ENCODE data around the gene TOB2.
A peak's percentile ranks its signal among the peaks of the same experiment; 100 is the strongest.

TOB2 gene

DNA sequence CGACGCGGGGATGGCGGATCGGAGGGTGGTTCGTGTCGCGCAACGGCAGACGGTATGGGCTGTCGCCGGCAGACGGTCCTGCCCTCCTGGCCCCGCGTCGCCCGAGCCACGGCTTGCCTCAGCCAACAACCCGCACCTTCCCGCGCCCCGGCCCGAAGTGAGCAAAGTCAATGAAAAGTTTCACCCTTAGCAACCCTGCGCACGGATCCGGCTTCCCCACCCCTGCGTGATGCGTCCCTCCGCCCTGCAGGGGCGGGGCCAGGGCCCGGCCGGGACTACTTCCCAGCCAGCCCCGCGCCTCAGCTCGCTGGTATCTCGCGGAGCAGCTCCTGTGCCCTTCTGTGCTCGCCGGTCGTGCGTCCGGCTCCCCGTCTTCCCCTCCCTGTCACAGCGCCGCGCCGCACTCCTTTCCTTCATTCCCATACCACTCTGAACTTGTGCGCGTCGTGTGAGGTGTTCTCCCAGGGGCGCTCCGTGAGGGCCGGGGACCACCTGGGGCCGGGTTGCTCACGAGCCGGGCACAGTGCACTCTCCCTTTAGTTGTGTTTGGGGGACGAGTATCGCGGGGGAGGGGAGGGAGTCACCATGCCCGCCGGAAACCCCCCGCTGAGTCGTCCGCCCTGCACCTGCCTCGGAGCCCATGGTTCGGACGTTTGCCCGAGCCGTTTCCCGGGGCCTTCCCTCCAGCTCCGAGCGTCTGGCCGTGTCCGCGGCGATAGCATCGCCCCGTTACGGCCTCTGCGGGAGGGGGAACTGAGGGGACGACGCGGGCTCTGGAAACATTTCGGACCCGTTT, at the start of gene TOB2 (continued):
- peak; percentile 36; the same call in 1 of the 2 replicates for TF ChIP-seq PRDM6 (tag by site-specific recombination; IDR thresholded peaks at IDR 0.05)
- TF ChIP-seq ZNF776 (tag by site-specific recombination; IDR thresholded peaks at IDR 0.05; ENCODE audit: borderline replicate concordance) = no peak
- peak; percentile 95 for TF ChIP-seq ZFP37 (tag by site-specific recombination; IDR thresholded peaks at IDR 0.05)
- TF ChIP-seq, protein P1, sequence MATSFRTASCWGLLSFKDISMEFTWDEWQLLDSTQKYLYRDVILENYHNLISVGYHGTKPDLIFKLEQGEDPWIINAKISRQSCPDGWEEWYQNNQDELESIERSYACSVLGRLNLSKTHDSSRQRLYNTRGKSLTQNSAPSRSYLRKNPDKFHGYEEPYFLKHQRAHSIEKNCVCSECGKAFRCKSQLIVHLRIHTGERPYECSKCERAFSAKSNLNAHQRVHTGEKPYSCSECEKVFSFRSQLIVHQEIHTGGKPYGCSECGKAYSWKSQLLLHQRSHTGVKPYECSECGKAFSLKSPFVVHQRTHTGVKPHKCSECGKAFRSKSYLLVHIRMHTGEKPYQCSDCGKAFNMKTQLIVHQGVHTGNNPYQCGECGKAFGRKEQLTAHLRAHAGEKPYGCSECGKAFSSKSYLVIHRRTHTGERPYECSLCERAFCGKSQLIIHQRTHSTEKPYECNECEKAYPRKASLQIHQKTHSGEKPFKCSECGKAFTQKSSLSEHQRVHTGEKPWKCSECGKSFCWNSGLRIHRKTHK (tag by site-specific recombination; IDR thresholded peaks at IDR 0.05) = no peak
- peak; percentile 53; the same call in 1 of the 2 replicates for TF ChIP-seq GLI2 (tag by site-specific recombination; IDR thresholded peaks at IDR 0.05; ENCODE audit: borderline replicate concordance, low read depth)
- TF ChIP-seq ZNF138 (tag by site-specific recombination; IDR thresholded peaks at IDR 0.05; ENCODE audit: borderline replicate concordance) = no peak
- TF ChIP-seq GLI4 (tag by site-specific recombination; IDR thresholded peaks at IDR 0.05) = peak; percentile 70; the same call in 1 of the 2 replicates
- TF ChIP-seq HOXC10 (CRISPR knock-in tag; IDR thresholded peaks at IDR 0.05) = no peak
- peak; percentile 74 for TF ChIP-seq ZNF596 (tag by site-specific recombination; IDR thresholded peaks at IDR 0.05)
- TF ChIP-seq KLF16 (tag by site-specific recombination; IDR thresholded peaks at IDR 0.05) = peak; percentile 100
- TF ChIP-seq ZEB2 (tag by site-specific recombination; IDR thresholded peaks at IDR 0.05) = peak; percentile 98
- TF ChIP-seq ZNF112 (tag by site-specific recombination; IDR thresholded peaks at IDR 0.05) = no peak
- peak; percentile 99 for TF ChIP-seq ZXDB (tag by site-specific recombination; IDR thresholded peaks at IDR 0.05)
- no peak for TF ChIP-seq ZNF701 (tag by site-specific recombination; IDR thresholded peaks at IDR 0.05)
- TF ChIP-seq SALL2 (tag by site-specific recombination; IDR thresholded peaks at IDR 0.05; ENCODE audit: borderline replicate concordance) = peak; percentile 91; the same call in 1 of the 2 replicates
- peak; percentile 93 for TF ChIP-seq PRDM10 (tag by site-specific recombination; IDR thresholded peaks at IDR 0.05)
- peak; percentile 67 for TF ChIP-seq ZNF223 (tag by site-specific recombination; IDR thresholded peaks at IDR 0.05)
- TF ChIP-seq, protein P2, sequence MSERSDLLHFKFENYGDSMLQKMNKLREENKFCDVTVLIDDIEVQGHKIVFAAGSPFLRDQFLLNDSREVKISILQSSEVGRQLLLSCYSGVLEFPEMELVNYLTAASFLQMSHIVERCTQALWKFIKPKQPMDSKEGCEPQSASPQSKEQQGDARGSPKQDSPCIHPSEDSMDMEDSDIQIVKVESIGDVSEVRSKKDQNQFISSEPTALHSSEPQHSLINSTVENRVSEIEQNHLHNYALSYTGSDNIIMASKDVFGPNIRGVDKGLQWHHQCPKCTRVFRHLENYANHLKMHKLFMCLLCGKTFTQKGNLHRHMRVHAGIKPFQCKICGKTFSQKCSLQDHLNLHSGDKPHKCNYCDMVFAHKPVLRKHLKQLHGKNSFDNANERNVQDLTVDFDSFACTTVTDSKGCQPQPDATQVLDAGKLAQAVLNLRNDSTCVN (tag by site-specific recombination; optimal IDR thresholded peaks at IDR 0.05) = peak; percentile 98
- no peak for TF ChIP-seq ZNF16 (tag by site-specific recombination; IDR thresholded peaks at IDR 0.05; ENCODE audit: low read depth)
- TF ChIP-seq TRIM28 (IDR thresholded peaks at IDR 0.05; ENCODE audit: borderline replicate concordance, low read length) = peak; percentile 88; the same call in 1 of the 2 replicates
- TF ChIP-seq ZNF239 (tag by site-specific recombination; IDR thresholded peaks at IDR 0.05) = peak; percentile 75
- no peak for TF ChIP-seq HOXA7 (CRISPR knock-in tag; IDR thresholded peaks at IDR 0.05; ENCODE audit: borderline replicate concordance)
- TF ChIP-seq ZBTB20 (tag by site-specific recombination; IDR thresholded peaks at IDR 0.05) = peak; percentile 87
- TF ChIP-seq ZNF398 (tag by site-specific recombination; IDR thresholded peaks at IDR 0.05) = peak; percentile 78
- peak; percentile 93 for TF ChIP-seq ZSCAN23 (tag by site-specific recombination; IDR thresholded peaks at IDR 0.05)
- TF ChIP-seq ZNF473 (tag by site-specific recombination; IDR thresholded peaks at IDR 0.05) = no peak
- TF ChIP-seq ZNF658 (tag by site-specific recombination; IDR thresholded peaks at IDR 0.05) = no peak
- TF ChIP-seq ZNF521 (tag by site-specific recombination; IDR thresholded peaks at IDR 0.05) = no peak
- no peak for TF ChIP-seq ZNF560 (tag by site-specific recombination; IDR thresholded peaks at IDR 0.05; ENCODE audit: borderline replicate concordance)
- TF ChIP-seq ZNF610 (tag by site-specific recombination; IDR thresholded peaks at IDR 0.05; ENCODE audit: borderline replicate concordance) = peak; percentile 94
- TF ChIP-seq ZNF175 (tag by site-specific recombination; IDR thresholded peaks at IDR 0.05) = no peak
